A549 treated with Mapracorat at 1 μM for 4 hours (cell line): ENCODE data around the gene IFI6. TPM values are rescaled to one million over a fixed set of nuclear protein-coding genes. Genes with fewer than 3 reads are reported as not detected.

ENCODE experiments used
- total RNA-seq: library from RNA; stranded (reverse); fragments of 200-300 nt; extraction: Qiagen RNA extraction; gene quantifications from 5 replicates; pipeline ENCODE4 v1.2.3, GENCODE V29; 2022

Gene IFI6, protein sequence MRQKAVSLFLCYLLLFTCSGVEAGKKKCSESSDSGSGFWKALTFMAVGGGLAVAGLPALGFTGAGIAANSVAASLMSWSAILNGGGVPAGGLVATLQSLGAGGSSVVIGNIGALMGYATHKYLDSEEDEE
- 9.0 to 13.8 TPM (median 12.1 TPM) in 5 replicates for total RNA-seq

DNA sequence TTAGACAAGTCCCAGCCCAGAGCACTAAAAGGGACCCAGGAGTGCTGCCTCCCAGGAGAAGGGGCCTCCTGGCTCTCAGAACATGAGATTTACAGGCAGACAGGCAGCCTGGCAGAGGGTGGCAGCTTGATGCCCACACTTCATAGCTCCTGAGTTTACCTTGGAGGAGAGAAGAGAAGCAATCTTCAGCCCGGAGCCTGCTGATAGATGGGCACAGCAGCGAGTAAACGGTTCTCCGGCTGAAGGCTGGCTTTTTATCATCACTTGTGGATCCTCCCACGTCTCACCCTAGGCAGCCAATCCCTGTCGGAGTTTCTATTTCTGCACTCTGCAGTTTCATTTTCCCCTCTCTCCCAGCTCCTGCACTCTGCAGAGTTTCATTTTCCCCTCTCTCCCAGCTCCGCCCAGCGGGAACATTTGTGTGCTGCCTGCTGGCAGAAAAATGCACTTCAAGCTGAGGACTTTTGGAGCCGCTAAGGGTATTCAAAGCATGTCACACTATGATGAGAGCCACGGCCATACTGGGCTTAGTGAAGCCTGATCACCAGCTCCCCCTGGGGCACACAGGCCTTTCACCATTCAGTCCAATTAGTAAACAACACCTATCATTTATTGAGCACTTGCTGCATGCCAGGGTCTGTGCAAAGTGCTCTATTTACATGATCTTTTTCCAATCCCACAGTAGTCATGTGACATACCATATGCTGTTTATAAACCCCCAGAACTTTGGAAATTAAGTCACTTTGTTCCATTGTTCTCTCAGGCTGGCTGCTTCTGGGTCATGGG is at the start of gene IFI6:
Gene IFI6 (minus strand): TSS at position 229 of the 786 bp plus-strand sequence. CDS start 2,878 bp downstream, outside the sequence.

DNA sequence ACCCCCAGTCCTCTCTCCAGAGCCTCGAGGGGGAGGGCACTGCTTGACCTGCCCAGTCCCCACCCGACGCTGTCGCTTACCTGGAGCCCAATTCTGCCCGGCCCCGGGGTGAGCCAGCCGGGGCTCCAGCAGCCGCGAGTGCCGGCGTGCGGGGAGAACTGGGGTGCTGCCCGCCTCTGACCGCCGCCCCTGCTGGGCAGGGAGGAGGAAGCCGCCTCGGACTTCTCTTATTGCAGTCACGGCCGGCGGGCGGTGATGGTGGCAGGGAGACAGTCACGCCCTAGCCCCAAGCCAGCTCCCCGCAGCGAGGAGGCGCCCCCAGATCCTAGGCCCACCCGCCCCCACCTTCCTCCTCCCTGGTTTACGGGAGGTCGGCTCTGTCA is 37.0 kb downstream of the IFI6 start, which contains the start of gene FGR:
Gene FGR (minus strand): TSS at position 201 of the 383 bp plus-strand sequence. CDS start 11,269 bp downstream, outside the sequence.

Other genes with a start within 250 kb of the IFI6 start
- gene WASF2, start 182.0 kb downstream of the IFI6 start, total RNA-seq: 45.0 to 58.6 TPM (median 53.3 TPM) in 5 replicates
- 12.3 to 22.9 TPM (median 21.1 TPM) in 5 replicates for gene AHDC1, start 68.0 kb downstream of the IFI6 start, total RNA-seq
- not detected in 5 replicates for gene FGR, start 37.0 kb downstream of the IFI6 start, total RNA-seq
- gene FAM76A, start 53.8 kb upstream of the IFI6 start, total RNA-seq: 5.4 to 7.7 TPM (median 6.7 TPM) in 5 replicates
- 8.1 to 9.3 TPM (median 8.6 TPM) in 5 replicates for gene STX12, start 101.0 kb upstream of the IFI6 start, total RNA-seq
- 33.0 to 40.8 TPM (median 37.6 TPM) in 5 replicates for gene PPP1R8, start 158.6 kb upstream of the IFI6 start, total RNA-seq
- 0.56 to 1.2 TPM (median 0.79 TPM) in 5 replicates for gene THEMIS2, start 200.4 kb upstream of the IFI6 start, total RNA-seq
- 35.2 to 37.7 TPM (median 35.5 TPM) in 5 replicates for gene RPA2, start 242.4 kb upstream of the IFI6 start, total RNA-seq